KMS-11 (cell line): ENCODE results near the gene SLC6A6.

Source experiments
- H2AFZ ChIP-seq: fragments of 200-600 bp; sonication (generic); 2 replicates; pipeline ENCODE4 v1.6.1; 2016; ENCODE audit warnings: antibody characterized with exemption, mixed run types, low read depth
- H3K27ac ChIP-seq: fragments of 200-600 bp; sonication (generic); 2 replicates; pipeline ENCODE4 v1.6.1; 2016; ENCODE audit warnings: mild to moderate bottlenecking, mixed run types
- H3K27me3 ChIP-seq: fragments of 200-600 bp; sonication (generic); 2 replicates; pipeline ENCODE4 v1.6.1; 2017; ENCODE audit warnings: mild to moderate bottlenecking, low read depth, mixed run types, moderate library complexity; ENCODE audit not compliant: insufficient read depth
- H3K36me3 ChIP-seq: fragments of 200-600 bp; sonication (generic); 2 replicates; pipeline ENCODE4 v1.6.1; 2017; ENCODE audit warnings: mild to moderate bottlenecking, mixed run types; ENCODE audit not compliant: insufficient read depth
- H3K4me1 ChIP-seq: fragments of 200-600 bp; sonication (generic); 2 replicates; pipeline ENCODE4 v1.6.1; 2016; ENCODE audit warnings: mild to moderate bottlenecking, low read depth, mixed run types; ENCODE audit not compliant: poor library complexity, severe bottlenecking
- H3K4me2 ChIP-seq: fragments of 200-600 bp; sonication (generic); 2 replicates; pipeline ENCODE4 v1.7.0; 2016; ENCODE audit warnings: mild to moderate bottlenecking, mixed run types
- H3K4me3 ChIP-seq: fragments of 200-600 bp; sonication (generic); IDR thresholded peaks from 2 replicates; pipeline ENCODE4 v1.6.1; 2017; ENCODE audit warnings: low read depth, low read length, mixed read lengths; ENCODE audit not compliant: insufficient read depth
- H3K79me2 ChIP-seq: fragments of 200-600 bp; sonication (generic); 2 replicates; pipeline ENCODE4 v1.6.1; 2016; ENCODE audit warnings: low read depth, mixed run types; ENCODE audit not compliant: insufficient read depth
- H3K9ac ChIP-seq: fragments of 200-600 bp; sonication (generic); 2 replicates; pipeline ENCODE4 v1.6.1; 2016; ENCODE audit warnings: mild to moderate bottlenecking, mixed run types
- H4K20me1 ChIP-seq: fragments of 200-600 bp; sonication (generic); 2 replicates; pipeline ENCODE4 v1.6.1; 2016; ENCODE audit warnings: mild to moderate bottlenecking, mixed run types; ENCODE audit not compliant: insufficient read depth
- CTCF ChIP-seq: fragments of 200-600 bp; sonication (generic); conservative IDR thresholded peaks from 2 replicates; pipeline ENCODE4 v1.6.1; 2017; ENCODE audit warnings: low read depth, mild to moderate bottlenecking, antibody characterized with exemption, low read length, moderate library complexity, mixed read lengths

SLC6A6 gene

GRCh38 chr3:14410503-14411165, 8.2 kb downstream of the SLC6A6 start:
- no peak overlapping the region for H2AFZ ChIP-seq
- no peak overlapping the region for H3K4me3 ChIP-seq
- no peak for TF ChIP-seq CTCF
- no peak overlapping the region for H3K9ac ChIP-seq
- H3K4me1 ChIP-seq, result no peaks in the 10 kb centered on the region
- H3K4me2 ChIP-seq, result no peak overlapping the region
- H3K27me3 ChIP-seq, result no peaks in the 10 kb centered on the region
- no peaks in the 10 kb centered on the region for H3K36me3 ChIP-seq
- no peaks in the 10 kb centered on the region for H4K20me1 ChIP-seq
- H3K79me2 ChIP-seq, result peaks cover 11% of the 10 kb centered on the region; the same call in 1 of the 2 replicates
- H3K27ac ChIP-seq, result no peak overlapping the region

- Histone ChIP-seq H3K27me3 (no peaks in the 10 kb centered on the region), H3K36me3 (no peaks in the 10 kb centered on the region), H4K20me1 (no peaks in the 10 kb centered on the region), H3K4me1 (no peaks in the 10 kb centered on the region), H3K4me3 (no peak overlapping the region), H2AFZ (no peak overlapping the region), H3K9ac (no peak overlapping the region), H3K4me2 (no peak overlapping the region), H3K27ac (no peak overlapping the region), H3K79me2 (peaks cover 6% of the 10 kb centered on the region; the same call in 1 of the 2 replicates)
- no peak for TF ChIP-seq CTCF
Observed at GRCh38 chr3:14411166-14411526, 8.7 kb downstream of the SLC6A6 start.

- Histone ChIP-seq H3K27me3 (no peaks in the 10 kb centered on the region), H4K20me1 (no peaks in the 10 kb centered on the region), H3K36me3 (no peaks in the 10 kb centered on the region), H3K4me3 (no peak overlapping the region), H3K27ac (no peak overlapping the region), H3K9ac (no peak overlapping the region), H3K79me2 (no peaks in the 10 kb centered on the region; the same call in 1 of the 2 replicates), H3K4me2 (no peak overlapping the region), H3K4me1 (no peaks in the 10 kb centered on the region), H2AFZ (no peak overlapping the region)
- TF ChIP-seq CTCF, result no peak
Observed at GRCh38 chr3:14411988-14412387, 9.6 kb downstream of the SLC6A6 start.

- Histone ChIP-seq H3K9ac (no peak overlapping the region), H3K79me2 (no peaks in the 10 kb centered on the region; the same call in 1 of the 2 replicates)
Observed at GRCh38 chr3:14412831-14413380, 10.5 kb downstream of the SLC6A6 start.

More at GRCh38 chr3:14412831-14413380, 10.5 kb downstream of the SLC6A6 start:
- Histone ChIP-seq H4K20me1 (no peaks in the 10 kb centered on the region), H3K27ac (no peak overlapping the region), H3K4me1 (no peaks in the 10 kb centered on the region), H3K27me3 (no peaks in the 10 kb centered on the region), H3K4me3 (no peak overlapping the region), H3K4me2 (no peak overlapping the region), H3K36me3 (no peaks in the 10 kb centered on the region), H2AFZ (no peak overlapping the region)
- no peak for TF ChIP-seq CTCF
